ENCODE measurements around the gene FAM114A1. TPM values are rescaled to one million over a fixed set of nuclear protein-coding genes. Genes with fewer than 3 reads are reported as not detected.

FAM114A1 gene
- total RNA-seq (2022; extraction: Qiagen RNA extraction): 21.6 to 49.1 TPM (median 30.0 TPM) in 5 replicates

GRCh38 chr4:38867478-38868058 lies at the start of gene FAM114A1:
FAM114A1 (plus strand) TSS chr4:38867806; CDS start chr4:38878079, 10,273 bp downstream.

GRCh38 chr4:38856524-38857337 lies 10.9 kb upstream of the FAM114A1 start, which contains the start of gene TLR6:
TLR6 (minus strand) TSS chr4:38856817; CDS start chr4:38829473, 27,344 bp downstream.

Other genes starting within 250 kb of the FAM114A1 start
- 11.7 to 14.6 TPM (median 13.2 TPM) in 5 replicates for gene KLF3, start 203.6 kb upstream of the FAM114A1 start, total RNA-seq (2022; extraction: Qiagen RNA extraction)
- gene TLR10, start 84.8 kb upstream of the FAM114A1 start, total RNA-seq (2022; extraction: Qiagen RNA extraction): 0.02 TPM in 1 of 5 replicates, not detected in the others
- 0.11 to 0.33 TPM (median 0.18 TPM) in 5 replicates for gene TLR1, start 63.0 kb upstream of the FAM114A1 start, total RNA-seq (2022; extraction: Qiagen RNA extraction)
- 1.7 to 2.4 TPM (median 2.2 TPM) in 5 replicates for gene TLR6, start 11.0 kb upstream of the FAM114A1 start, total RNA-seq (2022; extraction: Qiagen RNA extraction)
- gene TMEM156, start 164.6 kb downstream of the FAM114A1 start, total RNA-seq (2022; extraction: Qiagen RNA extraction): 16.6 to 22.5 TPM (median 20.0 TPM) in 5 replicates
- 44.6 to 72.6 TPM (median 57.2 TPM) in 5 replicates for gene KLHL5, start 194.4 kb downstream of the FAM114A1 start, total RNA-seq (2022; extraction: Qiagen RNA extraction)